Measurements from ENCODE around the gene CCDC184.

DNA sequence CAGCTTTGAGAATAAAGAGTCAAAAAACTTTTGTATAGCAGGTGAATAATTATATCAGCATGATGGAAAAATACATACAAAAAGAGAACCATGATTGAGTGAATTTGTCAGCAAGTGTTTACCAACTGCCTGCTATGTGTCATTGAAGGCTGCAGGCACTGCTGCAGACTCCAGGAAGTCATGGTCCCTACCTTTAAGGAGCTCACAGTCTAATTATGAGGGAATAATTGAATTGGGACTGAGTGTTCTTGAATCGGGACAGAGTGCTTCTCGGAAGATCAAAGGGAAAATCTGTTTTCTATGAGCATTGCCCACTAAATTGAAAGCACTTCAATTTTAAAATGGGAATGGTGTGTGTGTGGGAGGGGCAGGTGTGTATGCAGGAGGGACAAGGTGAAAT is 10.2 kb downstream of the CCDC184 start:
- TF ChIP-seq, protein P1, sequence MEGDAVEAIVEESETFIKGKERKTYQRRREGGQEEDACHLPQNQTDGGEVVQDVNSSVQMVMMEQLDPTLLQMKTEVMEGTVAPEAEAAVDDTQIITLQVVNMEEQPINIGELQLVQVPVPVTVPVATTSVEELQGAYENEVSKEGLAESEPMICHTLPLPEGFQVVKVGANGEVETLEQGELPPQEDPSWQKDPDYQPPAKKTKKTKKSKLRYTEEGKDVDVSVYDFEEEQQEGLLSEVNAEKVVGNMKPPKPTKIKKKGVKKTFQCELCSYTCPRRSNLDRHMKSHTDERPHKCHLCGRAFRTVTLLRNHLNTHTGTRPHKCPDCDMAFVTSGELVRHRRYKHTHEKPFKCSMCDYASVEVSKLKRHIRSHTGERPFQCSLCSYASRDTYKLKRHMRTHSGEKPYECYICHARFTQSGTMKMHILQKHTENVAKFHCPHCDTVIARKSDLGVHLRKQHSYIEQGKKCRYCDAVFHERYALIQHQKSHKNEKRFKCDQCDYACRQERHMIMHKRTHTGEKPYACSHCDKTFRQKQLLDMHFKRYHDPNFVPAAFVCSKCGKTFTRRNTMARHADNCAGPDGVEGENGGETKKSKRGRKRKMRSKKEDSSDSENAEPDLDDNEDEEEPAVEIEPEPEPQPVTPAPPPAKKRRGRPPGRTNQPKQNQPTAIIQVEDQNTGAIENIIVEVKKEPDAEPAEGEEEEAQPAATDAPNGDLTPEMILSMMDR (IDR thresholded peaks at IDR 0.05), result no peak
- TF ChIP-seq POLR2AphosphoS5 (IDR thresholded peaks at IDR 0.05), result no peak
- TF ChIP-seq EP300 (IDR thresholded peaks at IDR 0.05), result no peak
- TF ChIP-seq POLR2A (IDR thresholded peaks at IDR 0.05), result no peak

All from upper lobe of left lung (tissue), 4 donors.